Type B pancreatic cell (in vitro differentiated cells): Measurements from ENCODE around the gene ATG9B. TPM values are rescaled to one million over a fixed set of nuclear protein-coding genes. Genes with fewer than 3 reads are reported as not detected.
"Not testable (repeated sequence)": the region's sequence is repeated elsewhere in the genome, so short reads cannot be mapped to it uniquely, and the experiment has no call there.

Experiments
- DNase-seq: peaks from one replicate; pipeline ENCODE4 v3.0.0; 2021; ENCODE audit warnings: mixed read lengths; ENCODE audit not compliant: unreplicated experiment; ENCODE audit errors: extremely low spot score
- H3K27ac Mint-ChIP-seq: 2 replicates; pipeline ENCODE4 v1.8.0; 2021; ENCODE audit warnings: mild to moderate bottlenecking, mixed read lengths
- H3K27me3 Mint-ChIP-seq: 2 replicates; pipeline ENCODE4 v1.8.0; 2021; ENCODE audit warnings: mixed read lengths
- H3K36me3 Mint-ChIP-seq: 2 replicates; pipeline ENCODE4 v1.8.0; 2021; ENCODE audit warnings: mixed read lengths
- H3K4me1 Mint-ChIP-seq: one replicate; pipeline ENCODE4 v1.8.0; 2021; ENCODE audit warnings: mixed read lengths; ENCODE audit not compliant: unreplicated experiment
- H3K4me3 Mint-ChIP-seq: 2 replicates; pipeline ENCODE4 v1.8.0; 2021; ENCODE audit warnings: mild to moderate bottlenecking, mixed read lengths
- H3K9me3 Mint-ChIP-seq: 2 replicates; pipeline ENCODE4 v1.8.0; 2021; ENCODE audit warnings: mixed read lengths
- CTCF ChIP-seq: fragments of 200-600 bp; sonication (generic); conservative IDR thresholded peaks from 2 replicates; pipeline ENCODE4 v1.5.0; 2021; ENCODE audit warnings: antibody characterized with exemption, mild to moderate bottlenecking
- total RNA-seq: library from RNA; stranded (reverse); gene quantifications from 2 replicates; pipeline ENCODE4 v1.2.1, GENCODE V29; 2021; ENCODE audit warnings: low replicate concordance

ATG9B gene
- total RNA-seq, 1 donor from 2014 or later = 33.8 TPM

- Mint-ChIP-seq H3K27ac (peak overlapping the region; percentile 8), H3K9me3 (no peaks in the 10 kb centered on the region), H3K4me3 (no peak overlapping the region), H3K27me3 (peaks cover 15% of the 10 kb centered on the region), H3K4me1 (peaks cover 19% of the 10 kb centered on the region), H3K36me3 (no peaks in the 10 kb centered on the region)
- no peak for TF ChIP-seq CTCF
- no peak for DNase-seq
These were observed 6.7 kb upstream of the ATG9B start for GRCh38 chr7:151031011-151031410.

- H3K4me1 Mint-ChIP-seq = peaks cover 22% of the 10 kb centered on the region
- no peak for TF ChIP-seq CTCF
- H3K36me3 Mint-ChIP-seq = no peaks in the 10 kb centered on the region
- H3K4me3 Mint-ChIP-seq = peak overlapping the region; percentile 94
- peaks cover 26% of the 10 kb centered on the region for H3K27me3 Mint-ChIP-seq
- DNase-seq = no peak
- H3K27ac Mint-ChIP-seq = peak overlapping the region; percentile 100
- no peaks in the 10 kb centered on the region for H3K9me3 Mint-ChIP-seq
These were observed 4.7 kb upstream of the ATG9B start for GRCh38 chr7:151028948-151029501.

GRCh38 chr7:151028131-151028947 is 4.0 kb upstream of the ATG9B start, which contains the start of gene ABCB8:
Gene ABCB8, plus strand, starts transcription at chr7:151028450. Its CDS starts 66 bp downstream, at chr7:151028516.
- peak within 1 kb of the TSS; percentile 100 for H3K27ac Mint-ChIP-seq
- H3K36me3 Mint-ChIP-seq = no peaks in the 10 kb centered on the region
- peak within 1 kb of the TSS; percentile 94 for H3K4me3 Mint-ChIP-seq
- peaks cover 26% of the 10 kb centered on the region for H3K27me3 Mint-ChIP-seq
- TF ChIP-seq CTCF = peak; percentile 66
- DNase-seq = peak; percentile 97
- no peaks in the 10 kb centered on the region for H3K9me3 Mint-ChIP-seq
- H3K4me1 Mint-ChIP-seq = peaks cover 22% of the 10 kb centered on the region

GRCh38 chr7:151027728-151028130 is 3.4 kb upstream of the ATG9B start:
- not testable (repeated sequence) for H3K36me3 Mint-ChIP-seq, H3K9me3 Mint-ChIP-seq, DNase-seq
- Mint-ChIP-seq H3K27me3 (peaks cover 30% of the 10 kb centered on the region), H3K4me3 (peak overlapping the region; percentile 94), H3K4me1 (peaks cover 22% of the 10 kb centered on the region), H3K27ac (peak overlapping the region; percentile 100)

- H3K36me3 Mint-ChIP-seq, DNase-seq, H3K9me3 Mint-ChIP-seq: not testable (repeated sequence)
- H3K4me1 Mint-ChIP-seq = peaks cover 22% of the 10 kb centered on the region
- peak overlapping the region; percentile 100 for H3K27ac Mint-ChIP-seq
- peaks cover 30% of the 10 kb centered on the region for H3K27me3 Mint-ChIP-seq
- peak overlapping the region; percentile 94 for H3K4me3 Mint-ChIP-seq
These were observed 2.8 kb upstream of the ATG9B start for GRCh38 chr7:151026771-151027727.

- H3K4me1 Mint-ChIP-seq = peaks cover 22% of the 10 kb centered on the region
- H3K27ac Mint-ChIP-seq = peak overlapping the region; percentile 100
- H3K9me3 Mint-ChIP-seq = no peaks in the 10 kb centered on the region
- peak overlapping the region; percentile 94 for H3K4me3 Mint-ChIP-seq
- H3K27me3 Mint-ChIP-seq = peaks cover 38% of the 10 kb centered on the region
- DNase-seq = no peak
- H3K36me3 Mint-ChIP-seq = no peaks in the 10 kb centered on the region
- no peak for TF ChIP-seq CTCF
These were observed 1.8 kb upstream of the ATG9B start for GRCh38 chr7:151025924-151026671.
